Brain pericyte (primary cell): ENCODE results near the gene MOB1B.
A peak's percentile ranks its signal among the peaks of the same experiment; 100 is the strongest.
"Not testable (repeated sequence)": the region's sequence is repeated elsewhere in the genome, so short reads cannot be mapped to it uniquely, and the experiment has no call there.

Experiments
- DNase-seq: peaks from one replicate; pipeline ENCODE4 v3.0.0-alpha.2; 2012; ENCODE audit warnings: low read depth, low spot score

Gene MOB1B

DNA sequence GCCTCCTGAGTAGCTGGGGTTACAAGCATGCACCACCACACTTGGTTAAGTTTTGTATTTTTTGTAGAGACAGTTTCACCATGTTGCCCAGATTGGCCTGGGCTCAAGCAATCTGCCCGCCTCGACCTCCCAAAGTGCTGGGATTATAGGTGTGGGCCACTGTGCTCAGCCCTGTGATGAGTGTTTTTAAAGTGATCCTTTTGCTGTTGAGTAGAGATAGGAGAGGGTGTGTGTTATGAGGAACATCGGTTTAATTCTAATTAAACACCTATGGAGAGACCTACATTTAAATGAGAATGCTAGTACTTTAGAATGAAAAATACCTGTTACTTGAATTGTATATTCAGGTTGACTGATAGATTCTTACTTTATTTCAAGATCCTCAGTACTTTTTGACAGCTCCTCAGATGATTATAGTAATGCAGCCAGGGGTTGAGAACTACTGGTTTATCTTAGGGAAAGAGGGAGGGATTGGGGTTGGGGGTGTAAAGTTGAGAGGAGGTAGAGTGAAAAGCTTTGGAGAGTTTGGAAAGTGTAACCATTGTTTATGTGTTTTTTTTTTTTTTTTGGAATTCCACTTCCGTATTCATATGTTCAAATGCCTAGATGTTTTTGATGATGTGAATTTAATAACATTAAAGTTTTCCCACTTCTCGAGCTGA lies 54.5 kb downstream of the MOB1B start:
- no peak for DNase-seq

DNA sequence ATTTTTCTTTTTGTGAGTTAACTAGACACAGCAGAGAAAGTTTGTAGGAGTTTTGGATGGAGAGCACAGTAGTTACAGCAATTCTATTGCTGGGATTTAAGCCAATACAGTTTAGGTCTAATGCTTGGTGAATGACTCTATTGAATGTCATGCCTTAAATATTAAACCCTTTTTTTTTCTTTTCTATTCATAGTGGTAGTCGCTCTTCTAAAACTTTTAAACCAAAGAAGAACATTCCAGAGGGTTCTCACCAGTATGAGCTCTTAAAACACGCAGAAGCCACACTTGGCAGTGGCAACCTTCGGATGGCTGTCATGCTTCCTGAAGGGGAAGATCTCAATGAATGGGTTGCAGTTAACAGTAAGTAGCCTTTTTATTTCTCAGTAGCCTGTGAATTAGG lies 56.5 kb downstream of the MOB1B start:
- DNase-seq = no peak

DNA sequence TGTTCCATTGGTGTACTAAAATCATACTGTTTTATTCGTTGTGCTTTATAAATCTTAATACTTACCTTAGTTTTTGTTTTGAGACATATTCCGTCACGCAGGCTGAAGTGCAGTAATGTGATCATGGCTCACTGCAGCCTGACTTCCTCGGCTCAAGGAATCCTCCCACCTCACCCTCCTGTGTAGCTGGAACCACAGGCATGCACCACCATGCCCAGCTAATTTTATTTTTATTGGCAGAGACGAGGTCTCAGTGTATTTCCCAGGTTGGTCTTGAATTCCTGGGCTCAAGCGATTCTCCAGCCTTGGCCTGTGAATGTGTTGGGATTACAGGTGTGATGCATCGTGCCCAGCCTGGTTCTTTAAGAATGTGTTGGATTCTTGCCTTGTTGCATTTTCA lies 66.9 kb downstream of the MOB1B start:
- DNase-seq = no peak

DNA sequence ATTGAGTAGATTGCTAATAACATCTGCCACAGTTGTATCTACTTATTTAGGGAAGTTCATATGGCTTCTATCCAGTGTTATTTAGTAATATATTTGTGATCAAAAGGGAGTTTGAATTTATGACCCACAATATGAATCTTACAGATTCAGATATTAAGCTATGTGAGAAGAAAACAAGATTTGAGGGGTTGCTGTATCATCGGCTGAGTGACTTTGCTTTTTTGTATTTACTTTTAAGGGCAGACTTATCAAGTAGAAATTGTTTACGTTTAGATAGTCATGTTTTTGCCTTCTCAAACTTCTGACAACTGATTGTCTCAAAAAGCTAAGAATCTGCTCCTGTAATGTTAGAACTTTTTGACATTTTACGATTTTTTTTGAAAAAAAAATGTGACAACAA lies 74.1 kb downstream of the MOB1B start:
- no peak for DNase-seq

DNA sequence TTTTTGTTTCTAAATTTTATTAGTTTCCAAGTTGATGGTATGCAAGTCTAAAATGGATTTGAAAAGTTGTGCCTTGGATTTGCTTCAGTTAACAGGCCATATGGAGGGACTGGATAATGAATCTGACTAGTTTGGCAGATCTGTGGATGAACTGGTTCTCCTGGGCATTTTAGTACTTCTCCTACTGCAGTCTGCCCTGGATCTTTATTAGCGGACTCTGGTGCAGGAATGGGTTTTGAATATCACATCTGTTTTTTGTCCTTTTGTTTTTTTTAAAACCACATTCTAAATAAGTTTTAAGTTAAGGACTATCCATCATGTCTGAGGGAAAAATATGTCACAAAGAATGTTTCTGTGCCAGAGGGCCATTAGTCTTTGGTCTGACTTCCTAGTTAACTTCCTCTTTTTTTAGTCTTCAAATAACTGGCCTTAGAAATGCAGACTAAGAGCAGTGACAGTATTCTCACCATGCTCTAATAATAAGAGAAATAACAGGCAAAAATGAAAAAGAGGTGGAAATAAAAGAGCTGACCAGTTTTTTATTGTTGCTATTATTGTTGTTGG lies 77.4 kb downstream of the MOB1B start:
- DNase-seq = no peak

DNA sequence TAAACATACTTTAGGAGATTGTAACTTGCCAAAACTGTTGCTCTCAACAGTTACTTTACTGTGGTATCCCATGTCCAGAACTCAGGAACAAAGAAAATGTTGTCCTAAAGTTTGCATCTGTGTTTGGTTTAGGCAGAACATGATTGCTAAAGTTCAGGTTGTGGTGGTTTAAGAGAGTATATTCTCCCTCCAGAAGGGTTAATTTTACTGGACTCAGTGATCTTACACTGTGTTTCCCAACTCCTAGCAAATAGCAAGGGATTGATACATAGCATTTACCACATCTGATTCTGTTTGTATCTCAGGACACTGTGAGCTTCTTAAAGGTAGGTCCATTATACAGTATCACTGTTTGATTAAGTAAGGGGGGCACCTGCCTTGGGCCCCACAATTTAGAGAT lies 78.0 kb downstream of the MOB1B start:
- DNase-seq = no peak

DNA sequence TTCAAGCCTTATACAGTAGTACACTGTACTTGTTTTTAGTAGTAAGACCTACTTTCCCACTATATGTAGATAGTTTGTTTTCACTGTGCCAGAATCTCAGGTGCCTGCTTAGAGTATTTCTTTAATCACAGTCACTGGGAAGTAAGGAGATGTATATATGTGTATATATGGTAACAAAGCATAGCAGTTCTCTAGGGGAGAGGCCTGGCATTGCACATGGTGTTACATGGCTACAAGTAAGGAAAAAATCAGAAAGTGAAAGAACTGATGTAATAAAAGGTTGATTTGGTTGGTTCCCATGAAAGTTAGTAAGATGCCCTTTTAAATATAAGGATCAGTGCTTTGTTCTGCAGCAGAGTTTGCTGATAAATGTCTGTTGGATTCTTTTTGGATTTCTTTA lies 81.9 kb downstream of the MOB1B start:
- DNase-seq = no peak

DNA sequence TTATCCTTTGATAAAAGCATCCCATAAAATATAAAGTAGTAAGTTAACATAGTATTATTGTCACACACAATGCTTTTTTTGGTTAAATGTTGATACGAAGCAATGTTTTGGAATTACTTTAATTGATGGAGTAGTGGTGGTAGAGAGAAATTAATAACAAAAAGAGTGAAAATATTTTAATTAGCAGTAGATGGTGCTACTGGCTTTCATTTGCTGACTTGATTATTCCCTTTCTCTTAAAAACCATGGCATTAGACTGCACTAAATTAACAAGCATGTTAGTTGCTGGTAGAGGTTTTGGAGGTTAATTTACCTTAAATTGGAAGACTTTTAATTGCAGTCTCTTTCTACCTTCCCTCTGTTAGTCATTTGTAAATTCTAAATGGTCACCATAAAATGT lies 82.4 kb downstream of the MOB1B start:
- DNase-seq = no peak

DNA sequence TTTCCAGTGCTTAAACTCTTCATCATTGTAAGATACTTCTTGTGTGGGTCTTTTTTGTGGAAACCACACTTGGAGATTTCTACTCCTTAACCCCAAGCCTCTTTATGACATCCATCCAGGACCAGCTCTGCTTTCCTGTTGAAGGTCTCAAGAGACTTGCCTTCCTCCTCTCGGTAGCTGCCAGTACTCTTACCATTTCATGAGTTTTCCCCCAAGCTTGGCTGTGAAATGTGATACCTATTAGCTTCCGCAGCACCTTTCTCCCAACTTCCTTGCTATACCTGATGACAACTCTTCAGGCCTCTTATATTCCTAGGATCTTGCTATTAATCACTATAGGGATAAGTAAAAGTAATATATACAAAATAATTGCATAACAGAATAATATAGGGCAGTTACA lies 89.4 kb downstream of the MOB1B start:
- DNase-seq = no peak

DNA sequence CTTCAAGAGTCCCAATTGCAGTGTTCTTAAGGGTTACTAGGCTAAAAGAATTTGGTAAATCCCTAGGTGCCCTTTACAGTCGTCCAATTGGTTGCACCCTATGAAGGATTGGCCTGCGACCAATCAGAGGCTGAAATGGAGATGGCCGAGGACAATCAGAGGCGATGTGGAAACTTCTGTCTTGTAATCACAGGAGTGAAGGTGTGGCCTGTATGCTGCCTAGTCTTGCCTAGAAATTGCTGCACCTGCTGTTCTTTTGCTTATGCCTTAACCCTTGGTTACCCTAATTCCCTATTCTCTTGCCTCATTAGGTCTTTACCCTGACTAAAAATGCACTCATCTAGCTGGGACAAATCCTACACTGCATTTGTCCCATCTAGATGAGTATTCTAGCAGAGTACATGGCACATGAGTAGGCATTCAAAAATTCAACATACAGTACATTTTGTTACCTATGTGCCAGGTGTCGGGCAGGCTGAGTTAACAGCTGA lies 90.3 kb downstream of the MOB1B start:
- DNase-seq = no peak

DNA sequence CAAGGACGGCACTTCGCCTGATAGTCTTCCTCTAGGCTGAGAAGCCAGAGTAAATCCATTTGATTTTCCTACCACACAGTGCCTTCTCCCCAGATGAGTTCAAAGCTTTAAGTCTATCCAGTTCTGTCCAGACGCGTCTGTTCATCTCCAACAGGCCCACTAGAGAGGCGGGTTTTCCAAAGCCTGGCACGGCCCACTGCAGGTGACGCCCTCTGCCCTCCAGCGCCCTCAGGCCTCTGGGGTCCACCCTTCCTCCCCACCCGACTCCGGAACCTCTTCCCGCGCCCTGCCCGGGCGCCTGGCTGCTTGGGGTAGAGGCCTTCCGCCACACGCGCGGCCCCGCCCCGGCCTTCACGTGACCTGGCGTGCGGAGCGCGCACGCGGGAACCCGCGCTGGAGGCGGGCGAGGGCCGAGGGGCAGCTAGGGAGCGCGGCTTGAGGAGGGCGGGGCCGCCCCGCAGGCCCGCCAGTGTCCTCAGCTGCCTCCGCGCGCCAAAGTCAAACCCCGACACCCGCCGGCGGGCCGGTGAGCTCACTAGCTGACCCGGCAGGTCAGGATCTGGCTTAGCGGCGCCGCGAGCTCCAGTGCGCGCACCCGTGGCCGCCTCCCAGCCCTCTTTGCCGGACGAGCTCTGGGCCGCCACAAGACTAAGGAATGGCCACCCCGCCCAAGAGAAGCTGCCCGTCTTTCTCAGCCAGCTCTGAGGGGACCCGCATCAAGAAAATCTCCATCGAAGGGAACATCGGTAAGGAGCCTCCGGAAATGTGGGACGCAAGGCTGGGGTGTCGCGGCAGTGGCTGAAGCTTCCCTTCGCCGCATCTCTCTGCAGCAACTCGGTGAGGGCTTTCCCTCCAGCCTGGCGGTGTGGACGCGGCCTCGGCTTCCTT lies 91.3 kb downstream of the MOB1B start, which contains the start of gene DCK:
TSS of gene DCK (plus strand) at position 469 of the 888 bp plus-strand sequence. CDS start at position 656, 187 bp downstream.
- peak; percentile 67 for DNase-seq

DNA sequence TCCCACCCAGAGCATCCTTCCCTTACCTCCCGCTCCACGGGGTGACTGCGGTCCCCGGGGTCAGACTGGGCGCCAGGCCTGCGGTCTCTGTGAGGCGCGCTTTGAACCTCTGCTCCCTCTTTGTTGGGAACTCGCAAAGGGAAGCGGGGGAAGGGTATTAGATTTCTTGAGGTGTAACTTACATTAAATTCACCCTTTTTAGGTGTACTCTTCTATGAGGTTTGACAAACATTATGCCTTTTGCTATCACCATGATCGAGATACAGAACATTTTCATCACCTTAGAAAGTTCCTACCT lies 91.8 kb downstream of the MOB1B start:
- no peak for DNase-seq

DNA sequence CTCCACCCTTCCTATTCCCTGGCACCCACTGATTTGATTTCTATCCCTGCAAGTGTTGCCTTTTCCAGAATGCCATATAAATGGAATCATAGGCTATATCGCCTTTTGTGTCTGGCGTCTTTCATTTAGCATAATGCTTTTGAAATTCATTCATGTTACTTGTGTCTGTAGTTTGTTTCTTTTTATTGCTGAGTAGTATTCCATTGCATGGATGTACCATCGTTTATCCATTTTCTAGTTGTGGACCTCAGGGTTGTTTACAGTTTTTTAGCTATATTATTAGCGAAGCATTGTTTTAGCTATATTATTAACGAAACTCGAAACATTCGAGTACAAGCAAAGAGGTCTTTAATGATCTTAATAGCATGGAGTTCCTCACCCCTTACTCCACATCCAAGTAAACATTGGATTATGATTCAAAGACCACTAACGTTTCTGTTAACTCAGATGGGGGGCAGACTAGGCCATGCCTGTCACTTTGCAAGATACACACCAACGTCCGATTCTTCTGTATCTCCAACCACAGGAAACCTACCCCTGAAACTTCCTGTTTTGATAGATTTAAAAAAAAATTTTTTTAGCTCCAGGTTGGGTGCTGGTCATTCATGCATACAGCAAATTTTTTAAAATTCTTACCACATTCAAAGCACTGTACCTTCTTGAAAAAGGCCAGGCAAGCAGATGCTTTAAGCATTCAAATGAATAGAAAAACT lies 92.4 kb downstream of the MOB1B start:
- no peak for DNase-seq

DNA sequence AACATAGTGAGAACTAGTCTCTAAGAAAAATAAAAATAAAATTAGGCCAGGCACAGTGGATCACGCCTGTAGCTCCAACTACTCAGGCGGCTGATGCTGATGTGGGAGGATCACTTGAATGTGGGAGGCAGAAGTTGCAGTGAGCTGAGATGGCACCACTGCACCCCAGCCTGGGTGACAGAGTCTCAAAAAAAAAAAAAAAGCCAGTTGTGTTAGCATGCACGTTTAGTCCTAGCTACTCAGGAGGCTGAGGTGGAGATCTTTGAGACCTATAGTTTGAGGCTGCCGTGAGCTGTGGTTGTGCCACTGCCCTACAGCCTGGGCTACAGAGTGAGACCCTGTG lies 93.8 kb downstream of the MOB1B start:
- DNase-seq = no peak

DNA sequence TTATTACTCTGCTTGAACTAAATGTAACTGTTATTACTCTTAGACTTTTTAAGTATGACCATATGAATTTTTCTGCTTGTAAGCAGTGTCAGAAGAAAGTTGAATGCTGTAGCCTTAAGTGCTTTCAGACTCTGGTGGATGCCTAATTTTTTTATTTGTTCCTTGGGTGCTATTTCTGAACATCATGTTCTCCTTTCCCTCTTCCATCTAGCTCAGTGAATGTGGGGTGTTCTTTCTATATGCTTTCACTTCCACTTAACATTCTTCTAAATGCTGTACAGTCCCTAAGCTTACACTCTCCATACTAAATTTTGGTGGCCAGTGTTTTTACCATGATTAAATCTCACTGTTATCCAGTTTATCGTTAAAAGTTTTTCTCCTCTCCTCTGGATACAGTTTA lies 94.9 kb downstream of the MOB1B start:
- DNase-seq = no peak

DNA sequence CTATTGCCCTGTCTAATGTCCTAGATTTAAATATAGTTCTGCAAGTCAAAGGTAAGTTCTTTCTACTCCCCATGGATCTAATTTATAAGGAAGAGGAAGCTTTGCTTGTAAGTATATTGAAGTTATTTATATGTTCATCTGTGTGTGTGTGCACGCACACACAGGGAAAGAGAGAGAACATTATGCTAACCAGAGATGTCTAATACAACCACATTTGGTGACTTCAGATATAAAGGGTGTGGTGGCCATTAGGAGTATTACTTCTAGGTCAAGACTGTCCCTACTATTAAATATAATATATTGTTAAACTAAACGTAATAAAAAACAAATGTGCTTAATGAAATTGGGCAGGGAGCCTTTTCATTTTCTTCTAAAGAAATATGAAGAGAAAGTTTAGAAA lies 95.4 kb downstream of the MOB1B start:
- DNase-seq = no peak

DNA sequence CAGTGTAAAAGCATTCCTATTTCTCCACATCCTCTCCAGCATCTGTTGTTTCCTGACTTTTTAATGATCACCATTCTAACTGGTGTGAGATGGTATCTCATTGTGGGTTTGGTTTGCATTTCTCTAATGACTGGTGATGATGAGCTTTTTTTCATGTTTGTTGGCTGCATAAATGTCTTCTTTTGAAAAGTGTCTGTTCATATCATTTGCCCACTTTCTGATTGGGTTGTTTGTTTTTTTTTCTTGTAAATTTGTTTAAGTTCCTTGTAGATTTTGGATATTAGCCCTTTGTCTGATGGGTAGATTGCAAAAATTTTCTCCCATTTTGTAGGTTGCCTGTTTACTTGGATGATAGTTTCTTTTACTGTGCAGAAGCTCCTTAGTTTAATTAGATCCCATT lies 97.5 kb downstream of the MOB1B start:
- DNase-seq = not testable (repeated sequence)

DNA sequence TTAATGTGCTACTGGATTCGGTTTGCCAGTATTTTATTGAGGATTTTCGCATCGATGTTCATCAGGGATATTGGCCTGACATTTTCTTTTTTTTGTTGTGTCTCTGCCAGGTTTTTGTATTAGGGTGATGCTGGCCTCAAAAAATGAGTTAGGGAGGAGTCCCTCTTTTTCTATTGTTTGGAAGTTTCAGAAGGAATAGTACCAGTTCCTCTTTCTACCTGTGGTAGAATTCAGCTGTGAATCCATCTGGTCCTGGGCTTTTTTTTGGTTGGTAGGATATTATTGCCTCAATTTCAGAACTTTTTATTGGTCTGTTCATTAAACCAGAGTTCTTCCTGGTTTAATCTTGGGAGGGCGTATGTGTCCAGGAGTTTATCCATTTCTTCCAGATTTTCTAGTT lies 99.2 kb downstream of the MOB1B start:
- not testable (repeated sequence) for DNase-seq

DNA sequence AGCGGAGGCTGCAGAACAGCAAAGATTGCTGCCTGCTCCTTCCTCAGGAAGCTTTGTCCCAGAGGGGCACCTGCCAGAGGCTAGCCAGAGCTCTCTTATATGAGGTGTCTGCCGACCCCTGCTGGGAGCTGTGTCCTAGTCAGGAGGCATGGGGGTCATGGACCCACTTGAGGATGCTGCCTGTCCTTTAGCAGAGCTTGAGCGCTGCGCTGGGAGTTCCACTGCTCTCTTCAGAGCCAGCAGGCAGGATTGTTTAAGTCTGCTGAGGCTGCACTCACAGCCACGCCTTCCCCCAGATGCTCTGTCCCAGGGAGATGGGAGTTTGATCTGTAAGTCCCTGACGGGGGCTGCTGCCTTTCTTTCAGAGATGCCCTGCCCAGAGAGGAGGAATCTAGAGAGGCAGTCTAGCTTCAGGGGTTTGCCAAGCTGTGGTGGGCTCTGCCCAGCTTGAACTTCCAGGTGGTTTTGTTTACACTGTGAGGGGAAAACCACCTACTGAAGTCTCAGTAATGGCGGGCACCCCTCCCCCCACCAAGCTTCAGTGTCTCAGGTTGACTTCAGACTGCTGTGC lies 102.2 kb downstream of the MOB1B start:
- DNase-seq = no peak

DNA sequence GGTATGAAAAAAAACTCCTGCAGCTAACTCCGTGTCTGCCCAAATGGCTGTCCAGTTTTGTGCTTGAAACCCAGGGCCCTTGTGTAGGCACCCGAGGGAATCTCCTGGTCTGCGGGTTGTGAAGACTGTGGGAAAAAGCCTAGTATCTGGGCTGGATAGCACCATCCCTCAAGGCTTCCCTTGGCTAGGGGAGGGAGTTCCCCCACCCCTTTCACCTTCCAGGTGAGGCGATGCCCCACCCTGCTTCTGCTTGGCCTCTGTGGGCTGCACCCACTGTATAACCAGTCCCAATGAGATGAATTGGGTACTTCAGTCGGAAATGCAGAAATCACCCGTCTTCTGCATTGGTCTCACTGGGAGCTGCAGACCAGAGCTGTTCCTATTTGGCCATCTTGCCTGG lies 102.9 kb downstream of the MOB1B start:
- DNase-seq = not testable (repeated sequence)

DNA sequence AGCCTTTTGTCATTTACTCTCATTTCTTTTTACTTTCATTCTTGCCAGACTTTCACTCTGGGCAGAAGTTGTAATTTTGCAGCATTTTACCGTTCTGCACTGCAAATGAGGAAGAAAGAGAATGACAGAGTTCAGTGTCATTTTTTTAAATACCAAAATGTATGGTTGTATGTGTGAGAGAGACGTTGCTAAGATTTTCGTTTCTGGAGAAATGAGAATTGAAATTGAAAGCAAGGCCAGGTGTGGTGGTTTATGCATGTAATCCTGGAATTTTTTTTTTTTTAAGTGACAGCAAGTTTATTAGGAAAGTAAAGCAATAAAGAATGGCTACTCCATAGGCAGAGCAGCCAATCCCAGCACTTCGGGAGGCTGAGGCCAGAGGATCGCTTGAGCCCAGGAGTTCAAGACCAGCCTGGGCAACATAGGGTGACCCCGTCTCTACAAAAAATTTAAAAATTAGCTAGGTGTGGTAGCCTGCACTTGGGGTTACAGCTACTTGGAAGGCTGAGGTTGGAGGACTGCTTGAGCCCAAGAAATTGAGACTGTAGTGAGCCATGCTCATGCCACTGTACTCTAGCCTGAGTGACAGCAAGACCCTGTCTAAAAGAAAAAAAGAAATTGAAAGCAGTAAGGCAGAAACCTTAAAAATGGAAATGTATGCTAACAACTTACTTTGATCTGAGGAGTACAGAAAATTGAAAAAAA lies 104.2 kb downstream of the MOB1B start:
- DNase-seq = no peak
